Measurements from ENCODE around the gene CXCL16.
"Not testable (repeated sequence)": the region's sequence is repeated elsewhere in the genome, so short reads cannot be mapped to it uniquely, and the experiment has no call there.

The CXCL16 gene

GRCh38 chr17:4693416-4693815 lies 46.3 kb downstream of the CXCL16 start:
- DNase-seq (ENCODE audit: low read depth in 1 of 2, low spot score in 1 of 2): no peak
- in situ Hi-C loops (cut with HindIII; ENCODE audit: low pct_unique_long_range_greater_than_20kb, low sequenced_read_pairs): no loop called here
- no peak for TF ChIP-seq JUND (IDR thresholded peaks at IDR 0.05; ENCODE audit: low read depth)

GRCh38 chr17:4691686-4692085 lies 48.0 kb downstream of the CXCL16 start:
- DNase-seq (ENCODE audit: low read depth in 1 of 2, low spot score in 1 of 2): no peak
- no peak for TF ChIP-seq JUND (IDR thresholded peaks at IDR 0.05; ENCODE audit: low read depth)
- in situ Hi-C loops (cut with HindIII; ENCODE audit: low pct_unique_long_range_greater_than_20kb, low sequenced_read_pairs): no loop called here

GRCh38 chr17:4690745-4691144 lies 49.0 kb downstream of the CXCL16 start:
- no peak for DNase-seq (ENCODE audit: low read depth in 1 of 2, low spot score in 1 of 2)
- in situ Hi-C loops (cut with HindIII; ENCODE audit: low pct_unique_long_range_greater_than_20kb, low sequenced_read_pairs): no loop called here
- TF ChIP-seq JUND (IDR thresholded peaks at IDR 0.05; ENCODE audit: low read depth): no peak

- DNase-seq (ENCODE audit: low read depth in 1 of 2, low spot score in 1 of 2); in situ Hi-C loops (cut with HindIII; ENCODE audit: low pct_unique_long_range_greater_than_20kb, low sequenced_read_pairs): not testable (repeated sequence)
Measured at GRCh38 chr17:4689872-4690271, 49.9 kb downstream of the CXCL16 start.

GRCh38 chr17:4683739-4684138 lies 56.0 kb downstream of the CXCL16 start:
- DNase-seq (ENCODE audit: low read depth in 1 of 2, low spot score in 1 of 2); in situ Hi-C loops (cut with HindIII; ENCODE audit: low pct_unique_long_range_greater_than_20kb, low sequenced_read_pairs): not testable (repeated sequence)

Measured in T47D (cell line).